PFSK-1 (cell line): ENCODE measurements around the gene ASIC3.

Source experiments
- FOXP2 ChIP-seq: optimal IDR thresholded peaks from 2 replicates; pipeline ENCODE3; 2011; ENCODE audit warnings: borderline replicate concordance, control low read depth, inconsistent platforms; ENCODE audit not compliant: insufficient read depth; ENCODE audit errors: extremely low read length, extremely low read depth
- POLR2AphosphoS5 ChIP-seq: IDR thresholded peaks from 2 replicates; pipeline ENCODE4 v1.6.1; 2012; ENCODE audit warnings: low read depth, mild to moderate bottlenecking, control low read depth, low read length, moderate library complexity
- SIN3A ChIP-seq: IDR thresholded peaks from 2 replicates; pipeline ENCODE4 v1.6.1; 2012; ENCODE audit warnings: mild to moderate bottlenecking, low read length, moderate library complexity, borderline replicate concordance; ENCODE audit not compliant: insufficient read depth
- TAF1 ChIP-seq: IDR thresholded peaks from 2 replicates; pipeline ENCODE4 v1.6.1; 2012; ENCODE audit warnings: low read length, control low read depth, borderline replicate concordance; ENCODE audit not compliant: insufficient read depth
- TF ChIP-seq, protein P1 (sequence below), 2 experiments: IDR thresholded peaks; 2 replicates each; pipeline versions ENCODE4 v1.6.1 to v1.8.0; 2011 to 2012; ENCODE audit warnings: low read depth in 2 of 2, low read length in 2 of 2, control low read depth in 1 of 2, inconsistent platforms in 1 of 2, mild to moderate bottlenecking in 1 of 2, moderate library complexity in 1 of 2; ENCODE audit not compliant: insufficient read depth in 1 of 2

DNA sequence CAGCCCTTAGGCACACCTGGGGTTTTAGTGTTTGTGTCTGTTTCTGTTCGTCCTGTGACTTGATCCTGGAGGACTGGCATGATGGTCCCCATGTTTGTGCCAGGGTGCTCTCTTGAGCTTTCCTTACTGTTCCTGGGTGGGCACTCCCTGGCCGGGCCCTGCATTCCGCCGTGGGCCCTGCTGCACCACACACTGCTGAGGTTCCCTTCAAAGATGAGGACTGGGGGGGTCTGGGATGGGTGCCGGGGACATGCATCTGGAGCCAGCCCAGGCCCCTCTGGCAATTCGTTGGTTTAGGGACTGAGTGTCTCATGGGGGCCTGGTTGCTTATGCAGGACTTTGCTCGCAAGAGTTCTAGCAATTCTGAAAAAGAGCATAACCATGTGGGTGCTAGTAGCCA is 42.7 kb downstream of the ASIC3 start:
- no peak for TF ChIP-seq POLR2AphosphoS5
- no peak for TF ChIP-seq TAF1
- TF ChIP-seq, protein P1, sequence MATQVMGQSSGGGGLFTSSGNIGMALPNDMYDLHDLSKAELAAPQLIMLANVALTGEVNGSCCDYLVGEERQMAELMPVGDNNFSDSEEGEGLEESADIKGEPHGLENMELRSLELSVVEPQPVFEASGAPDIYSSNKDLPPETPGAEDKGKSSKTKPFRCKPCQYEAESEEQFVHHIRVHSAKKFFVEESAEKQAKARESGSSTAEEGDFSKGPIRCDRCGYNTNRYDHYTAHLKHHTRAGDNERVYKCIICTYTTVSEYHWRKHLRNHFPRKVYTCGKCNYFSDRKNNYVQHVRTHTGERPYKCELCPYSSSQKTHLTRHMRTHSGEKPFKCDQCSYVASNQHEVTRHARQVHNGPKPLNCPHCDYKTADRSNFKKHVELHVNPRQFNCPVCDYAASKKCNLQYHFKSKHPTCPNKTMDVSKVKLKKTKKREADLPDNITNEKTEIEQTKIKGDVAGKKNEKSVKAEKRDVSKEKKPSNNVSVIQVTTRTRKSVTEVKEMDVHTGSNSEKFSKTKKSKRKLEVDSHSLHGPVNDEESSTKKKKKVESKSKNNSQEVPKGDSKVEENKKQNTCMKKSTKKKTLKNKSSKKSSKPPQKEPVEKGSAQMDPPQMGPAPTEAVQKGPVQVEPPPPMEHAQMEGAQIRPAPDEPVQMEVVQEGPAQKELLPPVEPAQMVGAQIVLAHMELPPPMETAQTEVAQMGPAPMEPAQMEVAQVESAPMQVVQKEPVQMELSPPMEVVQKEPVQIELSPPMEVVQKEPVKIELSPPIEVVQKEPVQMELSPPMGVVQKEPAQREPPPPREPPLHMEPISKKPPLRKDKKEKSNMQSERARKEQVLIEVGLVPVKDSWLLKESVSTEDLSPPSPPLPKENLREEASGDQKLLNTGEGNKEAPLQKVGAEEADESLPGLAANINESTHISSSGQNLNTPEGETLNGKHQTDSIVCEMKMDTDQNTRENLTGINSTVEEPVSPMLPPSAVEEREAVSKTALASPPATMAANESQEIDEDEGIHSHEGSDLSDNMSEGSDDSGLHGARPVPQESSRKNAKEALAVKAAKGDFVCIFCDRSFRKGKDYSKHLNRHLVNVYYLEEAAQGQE (IDR thresholded peaks at IDR 0.05; ENCODE audit: insufficient read depth in 1 of 2, low read depth in 2 of 2, low read length in 2 of 2): no peak
- TF ChIP-seq SIN3A: no peak
- TF ChIP-seq FOXP2: no peak
